Smooth muscle cell (in vitro differentiated cells): ENCODE data around the gene PROX2. TPM values are rescaled to one million over a fixed set of nuclear protein-coding genes. Genes with fewer than 3 reads are reported as not detected.

Source experiments
- DNase-seq: peaks from one replicate; lab custom pipeline; 2025; ENCODE audit not compliant: unreplicated experiment; lab: John Stamatoyannopoulos, UW
- H2AFZ ChIP-seq: fragments of 200-600 bp; sonication (generic); 2 replicates; pipeline ENCODE4 v1.6.0; 2016; ENCODE audit warnings: antibody characterized with exemption, low read depth, mild to moderate bottlenecking
- H3F3A ChIP-seq: fragments of 200-600 bp; sonication (generic); 2 replicates; pipeline ENCODE4 v1.6.0; 2017; ENCODE audit warnings: antibody characterized with exemption, low read depth
- H3K27ac ChIP-seq: fragments of 200-600 bp; sonication (generic); 2 replicates; pipeline ENCODE4 v1.5.1; 2016; ENCODE audit warnings: low read depth, mild to moderate bottlenecking
- H3K27me3 ChIP-seq: fragments of 200-600 bp; sonication (generic); 2 replicates; pipeline ENCODE4 v1.6.1; 2016; ENCODE audit warnings: low read depth, mild to moderate bottlenecking
- H3K36me3 ChIP-seq: fragments of 200-600 bp; sonication (generic); 2 replicates; pipeline ENCODE4 v1.5.1; 2016; ENCODE audit warnings: low read depth
- H3K4me1 ChIP-seq: fragments of 200-600 bp; sonication (generic); 2 replicates; pipeline ENCODE4 v1.5.1; 2016; ENCODE audit warnings: low read depth
- H3K4me2 ChIP-seq: fragments of 200-600 bp; sonication (generic); 2 replicates; pipeline ENCODE4 v1.6.0; 2016; ENCODE audit warnings: mild to moderate bottlenecking
- H3K4me3 ChIP-seq: fragments of 200-600 bp; sonication (generic); 2 replicates; pipeline ENCODE4 v1.5.1; 2016; ENCODE audit warnings: mild to moderate bottlenecking
- H3K79me2 ChIP-seq: fragments of 200-600 bp; sonication (generic); 2 replicates; pipeline ENCODE4 v1.6.0; 2016; ENCODE audit warnings: low read depth, mild to moderate bottlenecking
- H3K9ac ChIP-seq: fragments of 200-600 bp; sonication (generic); 2 replicates; pipeline ENCODE4 v1.6.0; 2016; ENCODE audit warnings: low read depth
- H3K9me3 ChIP-seq: fragments of 200-600 bp; sonication (generic); replicated peaks from 2 replicates; pipeline ENCODE4 v1.5.1; 2016; ENCODE audit warnings: low read depth
- H4K20me1 ChIP-seq: fragments of 200-600 bp; sonication (generic); 2 replicates; pipeline ENCODE4 v1.6.0; 2016; ENCODE audit warnings: low read depth
- WGBS: methylation state at CpG from one replicate; pipeline ENCODE4 v1.1.7; 2016; ENCODE audit warnings: low lambda C conversion rate; 5-methylcytosine and 5-hydroxymethylcytosine counted together
- polyA plus RNA-seq: library from polyadenylated mRNA; unstranded; fragments of >200 nt; fragmentation: Nextera tagmentation; extraction: Ambion mirVana; gene quantifications from 2 replicates; pipeline ENCODE4 v1.2.1, GENCODE V29; 2016
- total RNA-seq: library from RNA; depleted of rRNA; stranded (reverse); fragments of >200 nt; gene quantifications from 2 replicates; pipeline ENCODE4 v1.2.3, GENCODE V29; 2014
- TF ChIP-seq, protein P1 (sequence below): fragments of 200-600 bp; sonication (generic); IDR thresholded peaks from 2 replicates; pipeline ENCODE4 v1.5.1; 2017; ENCODE audit warnings: borderline replicate concordance, mild to moderate bottlenecking, antibody characterized with exemption; ENCODE audit not compliant: insufficient read depth, poor library complexity, severe bottlenecking

PROX2 gene
- total and polyA plus RNA-seq, 2 experiments from 2014 or later: 0.08 TPM; not detected in 1

GRCh38 chr14:74892745-74893144 lies 16.8 kb upstream of the PROX2 start:
- peaks cover 9% of the 10 kb centered on the region for H3K79me2 ChIP-seq
- H3K9ac ChIP-seq: no peak overlapping the region
- DNase-seq: no peak
- WGBS: 90% methylated on average over 5 of the region's 5 CpGs
- H4K20me1 ChIP-seq: peaks cover 89% of the 10 kb centered on the region
- TF ChIP-seq, protein P1, sequence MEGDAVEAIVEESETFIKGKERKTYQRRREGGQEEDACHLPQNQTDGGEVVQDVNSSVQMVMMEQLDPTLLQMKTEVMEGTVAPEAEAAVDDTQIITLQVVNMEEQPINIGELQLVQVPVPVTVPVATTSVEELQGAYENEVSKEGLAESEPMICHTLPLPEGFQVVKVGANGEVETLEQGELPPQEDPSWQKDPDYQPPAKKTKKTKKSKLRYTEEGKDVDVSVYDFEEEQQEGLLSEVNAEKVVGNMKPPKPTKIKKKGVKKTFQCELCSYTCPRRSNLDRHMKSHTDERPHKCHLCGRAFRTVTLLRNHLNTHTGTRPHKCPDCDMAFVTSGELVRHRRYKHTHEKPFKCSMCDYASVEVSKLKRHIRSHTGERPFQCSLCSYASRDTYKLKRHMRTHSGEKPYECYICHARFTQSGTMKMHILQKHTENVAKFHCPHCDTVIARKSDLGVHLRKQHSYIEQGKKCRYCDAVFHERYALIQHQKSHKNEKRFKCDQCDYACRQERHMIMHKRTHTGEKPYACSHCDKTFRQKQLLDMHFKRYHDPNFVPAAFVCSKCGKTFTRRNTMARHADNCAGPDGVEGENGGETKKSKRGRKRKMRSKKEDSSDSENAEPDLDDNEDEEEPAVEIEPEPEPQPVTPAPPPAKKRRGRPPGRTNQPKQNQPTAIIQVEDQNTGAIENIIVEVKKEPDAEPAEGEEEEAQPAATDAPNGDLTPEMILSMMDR: no peak
- H3K4me2 ChIP-seq: no peak overlapping the region
- no peaks in the 10 kb centered on the region for H3K9me3 ChIP-seq
- H3K27me3 ChIP-seq: no peaks in the 10 kb centered on the region
- H3K4me1 ChIP-seq: no peaks in the 10 kb centered on the region
- no peak overlapping the region for H2AFZ ChIP-seq
- no peak overlapping the region for H3K4me3 ChIP-seq
- H3K36me3 ChIP-seq: peaks cover 23% of the 10 kb centered on the region
- H3F3A ChIP-seq: no peaks in the 10 kb centered on the region
- H3K27ac ChIP-seq: no peak overlapping the region

GRCh38 chr14:74891870-74892269 lies 15.9 kb upstream of the PROX2 start:
- H3K9me3 ChIP-seq: no peaks in the 10 kb centered on the region
- peaks cover 18% of the 10 kb centered on the region for H3K79me2 ChIP-seq
- TF ChIP-seq, protein P1: no peak
- no peak overlapping the region for H3K9ac ChIP-seq
- peaks cover 20% of the 10 kb centered on the region for H3K36me3 ChIP-seq
- H3K4me1 ChIP-seq: no peaks in the 10 kb centered on the region
- no peak overlapping the region for H3K27ac ChIP-seq
- H3K4me2 ChIP-seq: no peak overlapping the region
- H3K4me3 ChIP-seq: no peak overlapping the region
- no peaks in the 10 kb centered on the region for H3K27me3 ChIP-seq
- H2AFZ ChIP-seq: no peak overlapping the region
- peaks cover 89% of the 10 kb centered on the region for H4K20me1 ChIP-seq
- no peaks in the 10 kb centered on the region for H3F3A ChIP-seq
- DNase-seq: no peak
- WGBS: 68% methylated on average over 6 of the region's 6 CpGs

GRCh38 chr14:74890262-74890661 lies 14.3 kb upstream of the PROX2 start:
- Histone ChIP-seq H3K9me3 (no peaks in the 10 kb centered on the region), H3K79me2 (peaks cover 32% of the 10 kb centered on the region), H3K36me3 (peaks cover 20% of the 10 kb centered on the region), H3F3A (peaks cover 5% of the 10 kb centered on the region), H3K4me3 (no peak overlapping the region), H4K20me1 (peaks cover 91% of the 10 kb centered on the region), H3K4me1 (peaks cover 5% of the 10 kb centered on the region), H3K4me2 (no peak overlapping the region), H3K27me3 (no peaks in the 10 kb centered on the region), H2AFZ (no peak overlapping the region), H3K27ac (no peak overlapping the region), H3K9ac (no peak overlapping the region)
- WGBS: 98% methylated on average over 6 of the region's 6 CpGs
- DNase-seq: no peak
- TF ChIP-seq, protein P1: no peak
